HepG2 (cell line): ENCODE results near the gene MYH7B. TPM values are rescaled to one million over a fixed set of nuclear protein-coding genes. Genes with fewer than 3 reads are reported as not detected.
A peak's percentile ranks its signal among the peaks of the same experiment; 100 is the strongest.

Experiments
- ATAC-seq: fragments of 200-7000 bp; cut with Tn5 transposase; 3 replicates; pipeline ENCODE4 v1.9.1; 2020; ENCODE audit warnings: mild to moderate bottlenecking, moderate library complexity
- Bru-seq: library from RNA; stranded (reverse); fragments of 400-500 nt; gene quantifications from one replicate; lab custom pipeline; 2021; lab: Mats Ljungman, UMichigan
- BruChase-seq, 2 experiments: library from RNA; stranded (reverse); fragments of 400-500 nt; gene quantifications; one replicate each; lab custom pipeline; 2021; lab: Mats Ljungman, UMichigan
- BruUV-seq: library from RNA; stranded (reverse); fragments of 400-500 nt; replicated peaks from 2 replicates; lab custom pipeline; 2021; lab: Mats Ljungman, UMichigan
- CTCF ChIA-PET: fragments of 300-600 bp; formaldehyde crosslinking; extraction: SDS; loops from one replicate; lab custom pipeline; 2021; ENCODE audit warnings: low total read pairs, inconsistent platforms, low intra/inter-chr PET ratio; lab: Yijun Ruan, JAX
- POLR2A ChIA-PET: fragments of 350-600 bp; sonication (Branson Sonifier 250); formaldehyde crosslinking; loops from one replicate; lab custom pipeline; 2020; ENCODE audit warnings: antibody characterized with exemption, inconsistent platforms; lab: Yijun Ruan, JAX
- DNase-seq: peaks from one replicate; pipeline ENCODE4 v3.0.0-alpha.2; 2015; ENCODE audit warnings: low spot score
- FAIRE-seq: peaks from 3 replicates; lab custom pipeline; 2011; peaks lifted over from hg19 to GRCh38; lab: Jason Lieb, UNC
- H2AFZ ChIP-seq: one replicate; pipeline ENCODE4 v1.6.1; 2011; ENCODE audit warnings: low read length, inconsistent platforms
- H3K27ac ChIP-seq: fragments of 300-600 bp; 3 replicates; pipeline ENCODE4 v1.8.0; 2011; ENCODE audit warnings: mixed run types, mild to moderate bottlenecking, mixed read lengths, low read length, inconsistent platforms; ENCODE audit not compliant: insufficient read depth; ENCODE audit errors: extremely low read length
- H3K27me3 ChIP-seq, 2 experiments: fragments of 200-600 bp in 1 of 2; 2 replicates in 1 of 2; 3 replicates in 1 of 2; pipeline versions ENCODE4 v1.6.0 to v1.8.0; 2011; ENCODE audit warnings: low read length in 2 of 2, mild to moderate bottlenecking in 2 of 2, moderate library complexity in 2 of 2, inconsistent platforms in 1 of 2; ENCODE audit not compliant: insufficient read depth in 2 of 2, control insufficient read depth in 1 of 2
- H3K36me3 ChIP-seq, 2 experiments: fragments of 200-600 bp in 1 of 2; replicated peaks in 1 of 2; 2 replicates in 1 of 2; 3 replicates in 1 of 2; pipeline versions ENCODE4 v1.5.1 to v1.8.0; 2011; ENCODE audit warnings: low read length in 2 of 2, inconsistent platforms in 1 of 2; ENCODE audit not compliant: insufficient read depth in 2 of 2, control insufficient read depth in 1 of 2
- H3K4me1 ChIP-seq: 2 replicates; pipeline ENCODE4 v1.5.1; 2012; ENCODE audit warnings: low read length, inconsistent platforms; ENCODE audit not compliant: insufficient read depth
- H3K4me2 ChIP-seq: 2 replicates; pipeline ENCODE4 v1.6.0; 2011; ENCODE audit warnings: low read depth, low read length, inconsistent platforms
- H3K4me3 ChIP-seq, 3 experiments: fragments of 200-600 bp in 1 of 3; sonication (generic), shearing (Covaris generic) in 1 of 3; replicated peaks in 1 of 3; 2 replicates each; pipeline ENCODE4 v1.5.1; 2011 to 2016; ENCODE audit warnings: low read length in 3 of 3, inconsistent platforms in 2 of 3, low read depth in 2 of 3, mild to moderate bottlenecking in 2 of 3, control low read depth in 1 of 3, mixed read lengths in 1 of 3; ENCODE audit not compliant: insufficient read depth in 1 of 3
- H3K79me2 ChIP-seq: one replicate; pipeline ENCODE4 v1.6.1; 2011; ENCODE audit warnings: low read length, inconsistent platforms; ENCODE audit not compliant: insufficient read depth
- H3K9ac ChIP-seq: 2 replicates; pipeline ENCODE4 v1.6.0; 2011; ENCODE audit warnings: mild to moderate bottlenecking, low read depth, low read length, inconsistent platforms; ENCODE audit not compliant: insufficient read depth
- H3K9me3 ChIP-seq: 2 replicates; pipeline ENCODE4 v1.5.1; 2012; ENCODE audit warnings: mild to moderate bottlenecking, low read length
- H4K20me1 ChIP-seq: 2 replicates; pipeline ENCODE4 v1.6.0; 2011; ENCODE audit warnings: inconsistent platforms, mild to moderate bottlenecking, low read length, moderate library complexity; ENCODE audit not compliant: insufficient read depth
- ATF5 ChIP-seq: sonication (generic); formaldehyde crosslinking; IDR thresholded peaks from 2 replicates; pipeline ENCODE4 v1.4.0; 2020; ENCODE audit warnings: mild to moderate bottlenecking, low read depth, missing genetic modification reagents
- EP300 ChIP-seq, 3 experiments: sonication (generic) in 1 of 3; formaldehyde crosslinking in 1 of 3; IDR thresholded peaks; 2 replicates each; pipeline versions ENCODE4 v1.5.1 to v1.6.1; 2011 to 2020; ENCODE audit warnings: low read depth in 2 of 3, low read length in 2 of 3, borderline replicate concordance in 1 of 3, improper control_type of control experiment in 1 of 3, mild to moderate bottlenecking in 1 of 3, missing genetic modification reagents in 1 of 3, moderate library complexity in 1 of 3
- KLF16 ChIP-seq, 2 experiments: sonication (generic) in 1 of 2; formaldehyde crosslinking in 1 of 2; IDR thresholded peaks; 2 replicates each; pipeline versions ENCODE4 v1.6.1 to v1.8.0; 2016 to 2023; ENCODE audit warnings: missing genetic modification reagents in 2 of 2, missing compliant biosample characterization in 1 of 2
- KLF6 ChIP-seq: IDR thresholded peaks from 2 replicates; pipeline ENCODE4 v1.8.0; 2016; ENCODE audit warnings: missing biosample characterization, missing genetic modification reagents
- NFATC3 ChIP-seq: sonication (generic); formaldehyde crosslinking; IDR thresholded peaks from 2 replicates; pipeline ENCODE4 v1.5.1; 2020; ENCODE audit warnings: mild to moderate bottlenecking, missing genetic modification reagents
- NR2F2 ChIP-seq: IDR thresholded peaks from 2 replicates; pipeline ENCODE4 v1.6.1; 2012; ENCODE audit warnings: low read depth, inconsistent platforms, borderline replicate concordance
- RARA ChIP-seq: IDR thresholded peaks from 2 replicates; pipeline ENCODE4 v1.6.1; 2016; ENCODE audit warnings: missing genetic modification reagents, missing compliant biosample characterization
- SIN3B ChIP-seq: fragments of 150-350 bp; IDR thresholded peaks from 2 replicates; pipeline ENCODE4 v1.6.1; 2014; ENCODE audit warnings: low read length
- SRF ChIP-seq: IDR thresholded peaks from 2 replicates; pipeline ENCODE4 v1.6.1; 2011; ENCODE audit warnings: mild to moderate bottlenecking, low read depth, low read length, moderate library complexity
- ZC3H13 ChIP-seq: sonication (generic); formaldehyde crosslinking; IDR thresholded peaks from 2 replicates; pipeline ENCODE4 v1.8.1; 2023; ENCODE audit warnings: mild to moderate bottlenecking, missing genetic modification reagents, moderate library complexity
- ZNF138 ChIP-seq: sonication (generic); formaldehyde crosslinking; IDR thresholded peaks from 2 replicates; pipeline ENCODE4 v1.5.0; 2020; ENCODE audit warnings: mild to moderate bottlenecking, low read depth, missing genetic modification reagents
- ZNF367 ChIP-seq: sonication (generic); formaldehyde crosslinking; IDR thresholded peaks from 2 replicates; pipeline ENCODE4 v1.4.0; 2020; ENCODE audit warnings: missing genetic modification reagents, borderline replicate concordance
- ZNF607 ChIP-seq: sonication (generic); formaldehyde crosslinking; IDR thresholded peaks from 2 replicates; pipeline ENCODE4 v1.5.1; 2020; ENCODE audit warnings: missing genetic modification reagents, mild to moderate bottlenecking, borderline replicate concordance
- ZNF772 ChIP-seq: sonication (generic); formaldehyde crosslinking; IDR thresholded peaks from 2 replicates; pipeline ENCODE4 v1.5.0; 2020; ENCODE audit warnings: mild to moderate bottlenecking, missing genetic modification reagents
- WGBS: methylation state at CpG from one replicate; pipeline ENCODE4 v1.1.6; 2017; ENCODE audit warnings: low lambda C conversion rate; 5-methylcytosine and 5-hydroxymethylcytosine counted together
- in situ Hi-C: cut with HindIII; loops from 2 replicates; pipeline ENCODE4 v1.10.0; 2017; ENCODE audit warnings: low pct_unique_long_range_greater_than_20kb; ENCODE audit not compliant: extremely low pct_ligation_motif_present
- intact Hi-C: fragments of 100-400 bp; cut with micrococcal nuclease; formaldehyde crosslinking; loops from one replicate; pipeline ENCODE4 v1.10.0; 2022; ENCODE audit not compliant: unreplicated experiment
- long read RNA-seq, 2 experiments: library from RNA in 1 of 2; library from polyadenylated mRNA in 1 of 2; stranded (forward) in 1 of 2; unstranded in 1 of 2; transcript quantifications; one replicate each; pipeline ENCODE4 v2.0.0, GENCODE V29; 2019 to 2022
- polyA minus RNA-seq, 3 experiments: library from RNA; depleted of rRNA, polyadenylated mRNA; stranded (reverse); fragments of >200 nt; gene quantifications; 2 replicates each; pipeline ENCODE4 v1.2.3, GENCODE V29; 2011; ENCODE audit warnings: low replicate concordance in 1 of 3
- polyA plus RNA-seq, 8 experiments: library from polyadenylated mRNA; depleted of rRNA in 3 of 8; stranded (reverse) in 7 of 8; unstranded in 1 of 8; fragments of >200 nt; fragmentation: Illumina TruSeq in 4 of 8; extraction: Trizol in 4 of 8; gene quantifications; 2 replicates each; pipeline versions ENCODE4 v1.2.1 to v1.2.3, GENCODE V29; 2011 to 2016; ENCODE audit warnings: low read depth in 4 of 8, missing spikeins in 1 of 8, mixed read lengths in 1 of 8; ENCODE audit not compliant: insufficient read depth in 1 of 8
- total RNA-seq, 5 experiments: library from RNA; depleted of rRNA; stranded (reverse); fragments of >200 nt; fragmentation: Illumina TruSeq; extraction: Trizol; gene quantifications; 2 replicates each; pipeline ENCODE4 v1.2.3, GENCODE V29; 2016; ENCODE audit warnings: low read depth in 1 of 5
- TF ChIP-seq, protein P1 (sequence below): fragments of 450-650 bp; IDR thresholded peaks from 2 replicates; pipeline ENCODE4 v1.6.1; 2016

Gene MYH7B
- total RNA-seq (2016; rRNA removed; fragmentation: Illumina TruSeq; extraction: Trizol) (0.18 and 0.20 TPM in 2 replicates), polyA plus RNA-seq (2011; rRNA removed) (0.05 and 0.17 TPM in 2 replicates), polyA minus RNA-seq (2011; rRNA and poly(A)+ RNA removed; ENCODE audit: low replicate concordance) (0.09 TPM in 1 of 2 replicates, not detected in the other), Bru-seq, nascent RNA (percentile 20 among the genes with signal in this experiment), BruChase-seq, experiment 1, labeled RNA remaining after a 6-hour chase (percentile 25 among the genes with signal in this experiment), BruChase-seq, experiment 2, labeled RNA remaining after a 2-hour chase (percentile 18 among the genes with signal in this experiment)
- total RNA-seq (2016; cell fraction: cytosol; rRNA removed; fragmentation: Illumina TruSeq; extraction: Trizol; ENCODE audit: low read depth), result 0.20 TPM in 1 of 2 replicates, not detected in the other
- 0.19 TPM in 1 of 2 replicates, not detected in the other for total RNA-seq (2016; cell fraction: insoluble cytoplasmic fraction; rRNA removed; fragmentation: Illumina TruSeq; extraction: Trizol)
- 0.14 and 0.25 TPM in 2 replicates for total RNA-seq (2016; cell fraction: membrane; rRNA removed; fragmentation: Illumina TruSeq; extraction: Trizol)
- 0.50 and 0.93 TPM in 2 replicates for total RNA-seq (2016; cell fraction: nucleus; rRNA removed; fragmentation: Illumina TruSeq; extraction: Trizol)
- 0.03 and 0.04 TPM in 2 replicates for polyA plus RNA-seq (2011; cell fraction: cytosol; rRNA removed)
- 0.80 and 0.90 TPM in 2 replicates for polyA plus RNA-seq (2011; cell fraction: nucleus; rRNA removed)
- 0.51 and 0.55 TPM in 2 replicates for polyA plus RNA-seq (2012)
- polyA plus RNA-seq (2016; cell fraction: cytosol; fragmentation: Illumina TruSeq; extraction: Trizol; ENCODE audit: low read depth), result 0.02 and 0.24 TPM in 2 replicates
- 0.23 and 0.37 TPM in 2 replicates for polyA plus RNA-seq (2016; cell fraction: insoluble cytoplasmic fraction; fragmentation: Illumina TruSeq; extraction: Trizol; ENCODE audit: low read depth)
- polyA plus RNA-seq (2016; cell fraction: membrane; fragmentation: Illumina TruSeq; extraction: Trizol; ENCODE audit: low read depth), result 0.21 and 0.32 TPM in 2 replicates
- 0.96 and 2.1 TPM in 2 replicates for polyA plus RNA-seq (2016; cell fraction: nucleus; fragmentation: Illumina TruSeq; extraction: Trizol; ENCODE audit: insufficient read depth, low read depth)
- not detected in 2 replicates for polyA minus RNA-seq (2011; cell fraction: cytosol; rRNA and poly(A)+ RNA removed)
- 0.13 and 0.50 TPM in 2 replicates for polyA minus RNA-seq (2011; cell fraction: nucleus; rRNA and poly(A)+ RNA removed)
- long read RNA-seq, experiment 1, result 0 reads
- long read RNA-seq, experiment 2, result 0 reads

DNA sequence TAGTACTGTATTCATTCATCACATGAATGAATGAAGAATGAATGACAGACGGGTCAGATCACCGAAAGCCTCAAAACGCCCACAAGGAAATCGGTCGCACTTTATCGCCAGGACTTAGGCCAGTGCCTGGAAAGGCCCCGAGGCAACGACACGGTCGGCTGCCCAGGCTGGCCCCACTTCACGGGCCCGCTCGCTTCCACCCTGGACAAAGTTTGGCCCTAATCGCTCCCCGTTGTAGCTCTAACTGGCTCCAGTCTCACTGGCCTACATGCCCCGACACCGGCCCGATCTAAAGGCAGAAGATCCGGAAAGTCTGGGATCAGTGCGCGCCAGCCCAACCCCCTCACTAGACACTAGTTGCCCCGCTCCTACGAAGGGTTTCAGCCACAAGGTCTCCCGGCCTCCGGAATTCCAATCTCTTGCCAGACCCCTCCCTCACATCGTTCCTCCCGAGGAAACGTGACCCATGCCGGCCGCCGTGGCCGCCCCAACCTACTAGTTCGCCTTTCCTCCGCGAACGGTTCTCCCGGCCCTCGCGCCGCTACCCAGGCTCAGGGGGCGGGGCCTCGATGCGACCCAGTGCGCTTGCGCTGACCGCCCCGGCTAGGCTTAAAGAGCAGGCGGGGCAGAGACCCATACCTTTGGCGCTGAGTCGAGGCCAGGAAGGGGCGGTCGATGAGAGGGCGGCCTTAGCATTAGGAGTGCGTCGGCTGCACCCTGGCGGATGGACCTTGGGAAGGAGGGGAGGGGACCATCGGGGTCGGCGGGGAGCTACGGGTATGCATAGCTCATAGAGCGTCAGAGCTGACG, at the start of gene MYH7B, which contains the start of gene GSS:
TSS of gene MYH7B (plus strand) at position 638 of the 810 bp plus-strand sequence. CDS start 22,138 bp downstream, outside the sequence.
TSS of gene GSS (minus strand) at position 576 of the 810 bp plus-strand sequence. CDS start 3,954 bp downstream, outside the sequence.
- peaks cover 41% of the 10 kb centered on the region for H3K4me1 ChIP-seq
- peak within 1 kb of the TSS; percentile 72 for H3K27ac ChIP-seq
- H4K20me1 ChIP-seq, result no peaks in the 10 kb centered on the region
- in situ Hi-C loops, result loop anchor here (5.0 kb wide), 1 partner anchor 83 kb away; the partner anchor contains the start of gene GGT7
- H3K4me2 ChIP-seq, result peak within 1 kb of the TSS; percentile 84
- peak; percentile 83 for FAIRE-seq
- ChIA-PET CTCF (interaction anchor here (3.1 to 9.2 kb wide), 2 partner anchors 81 to 121 kb away, joined by 13 to 123 read pairs; partner anchors contain the start of genes ACSS2 and GGT7), POLR2A (interaction anchor here (0.6 to 7.0 kb wide), 29 partner anchors 9 to 842 kb away, joined by 3 to 126 read pairs (median 4); partner anchors contain the start of genes ACSS2, CEP250, EIF6 and GGT7)
- WGBS, result under 1% methylated on average over 62 of the region's 62 CpGs
- intact Hi-C loops, result loop anchor here (1.0 kb wide), 1 partner anchor 81 kb away; no protein-coding TSS in a partner anchor
- peak; percentile 94 for ATAC-seq
- peak; percentile 98 for DNase-seq
- no peaks in the 10 kb centered on the region; a peak in 2 of 5 replicates for H3K36me3 ChIP-seq
- peaks cover 6% of the 10 kb centered on the region for H3K79me2 ChIP-seq
- TSS peak; percentile 88 for BruUV-seq
- H3K27me3 ChIP-seq, result peaks cover 0 to 10% of the 10 kb centered on the region in 2 experiments; a peak in 2 of 5 replicates
- peak within 1 kb of the TSS; percentile 84 for H3K9ac ChIP-seq
- peak within 1 kb of the TSS; percentile 74 to 83 (median 82) for H3K4me3 ChIP-seq
- no peaks in the 10 kb centered on the region for H3K9me3 ChIP-seq
- peak within 1 kb of the TSS; percentile 20 for H2AFZ ChIP-seq
- TF ChIP-seq EP300 (IDR thresholded peaks at IDR 0.05; ENCODE audit: low read depth in 2 of 2, low read length in 2 of 2) (peak in 1 of 2 experiments; percentile 20; a peak in 1 of 4 replicates), EP300 (CRISPR knock-in tag; IDR thresholded peaks at IDR 0.05; ENCODE audit: borderline replicate concordance) (no peak; the same call in 1 of the 2 replicates), RARA (CRISPR knock-in tag) (peak; percentile 52; the same call in 1 of the 2 replicates), KLF16 (CRISPR knock-in tag; IDR thresholded peaks at IDR 0.05) (peak in 1 of 2 experiments; percentile 93; a peak in 2 of 4 replicates), ZC3H13 (peak; percentile 96), ATF5 (CRISPR knock-in tag) (peak; percentile 95), ZNF367 (CRISPR knock-in tag) (peak; percentile 51; the same call in 1 of the 2 replicates), ZNF138 (CRISPR knock-in tag) (peak; percentile 97), SRF (no peak), SIN3B (peak; percentile 46), KLF6 (CRISPR knock-in tag) (peak; percentile 98), NR2F2 (peak; percentile 60; the same call in 1 of the 2 replicates), NFATC3 (CRISPR knock-in tag) (peak; percentile 98), ZNF772 (CRISPR knock-in tag) (peak; percentile 99), ZNF607 (peak; percentile 73; the same call in 1 of the 2 replicates)
- TF ChIP-seq, protein P1, sequence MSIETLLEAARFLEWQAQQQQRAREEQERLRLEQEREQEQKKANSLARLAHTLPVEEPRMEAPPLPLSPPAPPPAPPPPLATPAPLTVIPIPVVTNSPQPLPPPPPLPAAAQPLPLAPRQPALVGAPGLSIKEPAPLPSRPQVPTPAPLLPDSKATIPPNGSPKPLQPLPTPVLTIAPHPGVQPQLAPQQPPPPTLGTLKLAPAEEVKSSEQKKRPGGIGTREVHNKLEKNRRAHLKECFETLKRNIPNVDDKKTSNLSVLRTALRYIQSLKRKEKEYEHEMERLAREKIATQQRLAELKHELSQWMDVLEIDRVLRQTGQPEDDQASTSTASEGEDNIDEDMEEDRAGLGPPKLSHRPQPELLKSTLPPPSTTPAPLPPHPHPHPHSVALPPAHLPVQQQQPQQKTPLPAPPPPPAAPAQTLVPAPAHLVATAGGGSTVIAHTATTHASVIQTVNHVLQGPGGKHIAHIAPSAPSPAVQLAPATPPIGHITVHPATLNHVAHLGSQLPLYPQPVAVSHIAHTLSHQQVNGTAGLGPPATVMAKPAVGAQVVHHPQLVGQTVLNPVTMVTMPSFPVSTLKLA, result no peak
